HG02970 (cell line): ENCODE data around the gene DDX50.
"Not testable (repeated sequence)": the region's sequence is repeated elsewhere in the genome, so short reads cannot be mapped to it uniquely, and the experiment has no call there.

ENCODE experiments used
- ATAC-seq: cut with Tn5 transposase; IDR thresholded peaks from one replicate; pipeline ENCODE4 v1.9.1; 2021; ENCODE audit warnings: mild to moderate bottlenecking, moderate library complexity, moderate number of reproducible peaks; ENCODE audit not compliant: unreplicated experiment, low FRiP score

The DDX50 gene

GRCh38 chr10:68900427-68901104, 549 bp upstream of the DDX50 start:
- ATAC-seq: no peak

GRCh38 chr10:68902382-68902781, 1.3 kb downstream of the DDX50 start:
- no peak for ATAC-seq

- no peak for ATAC-seq
These were observed 23.5 kb downstream of the DDX50 start for GRCh38 chr10:68924593-68924992.

GRCh38 chr10:68925489-68925888, 24.4 kb downstream of the DDX50 start:
- no peak for ATAC-seq

GRCh38 chr10:68929157-68929556, 28.0 kb downstream of the DDX50 start:
- ATAC-seq: not testable (repeated sequence)

GRCh38 chr10:68929888-68930287, 28.8 kb downstream of the DDX50 start:
- ATAC-seq: not testable (repeated sequence)

- not testable (repeated sequence) for ATAC-seq
These were observed 31.7 kb downstream of the DDX50 start for GRCh38 chr10:68932860-68933259.

GRCh38 chr10:68934994-68935393, 33.9 kb downstream of the DDX50 start:
- ATAC-seq: no peak

GRCh38 chr10:68938117-68938516, 37.0 kb downstream of the DDX50 start:
- no peak for ATAC-seq

GRCh38 chr10:68938884-68939283, 37.8 kb downstream of the DDX50 start:
- no peak for ATAC-seq

GRCh38 chr10:68940917-68941316, 39.8 kb downstream of the DDX50 start:
- ATAC-seq: not testable (repeated sequence)

- ATAC-seq: no peak
These were observed 49.5 kb downstream of the DDX50 start for GRCh38 chr10:68950598-68950997.

- ATAC-seq: no peak
These were observed 53.8 kb downstream of the DDX50 start for GRCh38 chr10:68954904-68955303.

- no peak for ATAC-seq
These were observed 54.3 kb downstream of the DDX50 start for GRCh38 chr10:68955355-68955831.

GRCh38 chr10:68955832-68956532, 54.9 kb downstream of the DDX50 start, which contains the start of gene DDX21:
Gene DDX21, plus strand, starts transcription at chr10:68956170. Its CDS starts 56 bp downstream, at chr10:68956226.
- peak; percentile 71 for ATAC-seq

GRCh38 chr10:68957284-68957615, 56.1 kb downstream of the DDX50 start:
- ATAC-seq: no peak

GRCh38 chr10:68957654-68958053, 56.5 kb downstream of the DDX50 start:
- ATAC-seq: no peak

GRCh38 chr10:68959695-68960527, 58.8 kb downstream of the DDX50 start:
- ATAC-seq: no peak

- no peak for ATAC-seq
These were observed 62.0 kb downstream of the DDX50 start for GRCh38 chr10:68963151-68963550.

GRCh38 chr10:68973975-68974374, 72.9 kb downstream of the DDX50 start:
- ATAC-seq: no peak

GRCh38 chr10:68975936-68976473, 74.9 kb downstream of the DDX50 start:
- ATAC-seq: not testable (repeated sequence)
